Hematopoietic multipotent progenitor cell treated with erythropoietin and hydrocortisone succinate and interleukin-3 and kit ligand, for 17 days (in vitro differentiated cells): ENCODE results near the gene TMEM69.
"Not testable (repeated sequence)": the region's sequence is repeated elsewhere in the genome, so short reads cannot be mapped to it uniquely, and the experiment has no call there.

ENCODE experiments used
- DNase-seq: peaks from one replicate; pipeline ENCODE4 v3.0.0-alpha.2; 2015; ENCODE audit warnings: low spot score

Gene TMEM69

DNA sequence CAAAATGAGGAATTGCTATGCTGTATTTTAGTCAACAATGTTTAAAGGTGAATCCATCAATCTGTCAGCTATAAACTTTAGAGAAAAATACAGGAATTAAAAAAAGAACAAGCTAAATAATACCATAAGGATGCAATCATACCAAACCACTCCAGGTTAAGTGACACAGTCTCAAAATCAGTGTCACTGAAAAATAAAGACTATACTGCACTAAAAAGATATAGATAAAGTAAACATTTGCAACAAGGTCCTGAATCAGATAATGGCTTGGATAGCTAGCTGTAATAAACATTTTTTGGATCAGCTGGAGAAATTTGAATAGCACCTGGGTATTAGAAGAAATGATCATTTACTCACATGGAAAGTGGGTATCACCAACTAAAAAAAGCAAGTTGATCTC lies 9.5 kb upstream of the TMEM69 start:
- no peak for DNase-seq

DNA sequence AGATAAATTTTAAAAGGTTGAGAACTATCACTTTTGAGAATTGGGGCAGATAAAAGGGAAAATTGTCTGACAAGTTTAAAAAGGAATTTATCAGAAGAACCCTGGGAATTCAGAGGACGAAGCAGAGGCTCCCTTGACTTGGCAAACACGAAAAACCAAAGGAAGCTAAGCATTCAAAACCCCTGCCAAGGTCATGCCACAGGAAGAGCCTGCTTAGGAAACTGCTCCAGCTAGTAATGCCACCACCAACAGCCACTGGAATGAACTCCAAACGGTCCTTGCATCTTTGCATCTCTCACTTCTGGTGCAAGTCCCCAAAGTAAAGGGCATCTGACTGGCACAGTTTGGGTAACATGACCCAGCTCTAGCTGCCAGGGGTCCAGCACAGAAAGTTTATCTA lies 8.9 kb upstream of the TMEM69 start:
- DNase-seq: no peak

DNA sequence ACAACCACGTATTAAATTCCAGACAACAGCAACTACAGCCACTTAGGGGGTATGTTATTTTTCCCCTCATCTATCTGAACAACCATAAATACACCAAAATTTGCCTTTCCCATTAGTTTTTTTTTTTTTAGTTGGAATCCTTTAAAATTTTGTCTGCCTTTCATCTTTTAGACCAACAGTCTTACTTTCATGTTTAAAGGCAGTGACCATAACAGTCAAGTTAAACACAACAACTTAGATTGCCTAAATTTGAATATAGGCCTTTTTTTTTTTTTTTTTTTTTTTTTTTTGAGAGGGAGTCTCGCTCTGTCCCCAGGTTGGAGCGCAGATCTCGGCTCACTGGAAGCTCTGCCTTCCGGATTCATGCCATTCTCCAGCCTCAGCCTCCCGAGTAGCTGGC lies 5.0 kb upstream of the TMEM69 start:
- DNase-seq: no peak

DNA sequence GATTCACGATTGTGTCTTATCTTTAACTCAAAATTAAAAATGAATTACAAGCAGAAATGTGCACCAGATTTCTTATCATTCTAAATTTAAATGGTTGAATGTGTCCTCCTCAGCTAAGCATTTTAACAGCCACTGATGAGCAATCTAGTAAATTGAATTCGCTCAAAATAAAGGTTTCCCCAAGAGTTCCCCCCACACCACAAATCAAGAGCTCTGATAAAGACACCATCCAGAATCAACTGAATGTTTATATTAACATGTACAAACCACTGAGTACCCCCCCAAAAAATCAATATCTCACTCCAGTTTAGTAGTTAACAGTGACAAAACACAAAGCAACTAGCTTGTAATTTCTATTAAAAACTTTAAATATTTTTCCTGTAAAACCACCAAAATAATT lies 3.6 kb upstream of the TMEM69 start:
- DNase-seq: no peak

DNA sequence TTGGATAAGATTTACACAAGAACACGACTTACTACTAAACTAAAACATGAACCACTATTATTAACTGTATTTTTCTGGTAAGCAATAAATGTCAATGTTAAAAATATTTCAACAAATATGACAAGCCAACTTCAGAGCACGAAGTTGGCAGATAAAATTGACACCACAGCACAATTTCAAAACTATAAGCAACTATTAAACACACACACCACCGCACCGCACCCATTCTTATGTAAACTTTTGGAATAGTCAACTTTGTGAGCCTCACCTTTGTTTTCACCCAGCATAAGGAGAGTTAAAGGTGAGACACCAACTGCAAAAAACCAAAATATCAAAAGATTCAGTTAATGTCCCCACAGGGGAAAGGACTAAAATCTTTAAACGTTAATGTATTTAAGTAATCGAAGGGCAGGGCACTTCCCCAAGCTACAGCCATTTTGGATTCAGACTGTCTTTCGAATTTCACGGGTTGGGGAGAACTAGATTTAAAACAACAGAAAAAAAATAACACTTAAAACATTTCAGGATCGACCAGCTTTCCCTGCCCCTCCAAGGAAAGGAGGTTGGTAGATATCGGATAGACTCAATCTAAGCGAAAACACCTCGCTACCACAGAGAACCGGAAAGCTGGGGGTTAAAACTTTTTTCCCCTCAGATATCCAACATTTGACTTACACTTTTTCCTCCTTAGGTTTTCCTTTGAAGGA lies 2.5 kb upstream of the TMEM69 start:
- no peak for DNase-seq

GRCh38 chr1:45686015-45686287 lies 2.0 kb upstream of the TMEM69 start:
- peak; percentile 89 for DNase-seq

DNA sequence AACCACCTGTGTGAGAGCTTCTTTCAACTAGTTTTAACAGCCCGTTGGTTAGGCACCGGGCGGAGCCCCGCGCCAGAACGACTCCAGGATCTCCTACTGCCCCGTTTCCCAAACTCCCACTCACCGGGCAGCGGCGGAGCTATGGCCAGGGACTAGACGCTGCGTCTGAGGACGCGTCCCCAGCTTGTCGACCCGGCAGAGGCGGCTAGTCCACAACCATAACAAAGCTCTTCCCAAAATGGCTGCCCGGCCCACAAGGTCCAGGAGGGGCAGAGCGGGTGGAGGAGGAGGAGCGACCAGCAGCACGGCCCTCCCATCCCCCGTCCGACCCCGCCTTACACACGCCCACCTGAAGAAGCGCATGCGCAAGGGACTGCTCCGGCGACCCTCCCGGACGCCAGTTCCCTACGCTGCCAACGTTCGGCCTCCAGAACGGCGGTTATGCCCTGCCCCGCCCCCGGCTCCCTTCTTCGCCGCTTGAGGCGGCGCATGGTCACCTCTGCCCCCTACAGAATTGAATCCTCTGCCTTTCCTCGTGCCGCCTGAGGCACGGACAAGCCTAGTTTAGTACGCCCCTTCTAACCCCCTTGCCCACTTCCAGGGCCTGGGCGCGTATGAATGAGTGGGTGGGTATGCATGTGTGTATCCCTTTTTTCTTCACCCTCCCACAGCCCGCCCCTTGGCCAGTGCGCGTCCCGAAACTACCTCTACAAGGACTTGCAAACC lies 1.5 kb upstream of the TMEM69 start, which contains the start of gene GPBP1L1:
GPBP1L1 (minus strand) TSS at position 246 of the 726 bp plus-strand sequence. CDS start 27,446 bp downstream, outside the sequence.
- DNase-seq: peak; percentile 96

- peak; percentile 98 for DNase-seq
Observed at GRCh38 chr1:45687014-45687753, 797 bp upstream of the TMEM69 start.

DNA sequence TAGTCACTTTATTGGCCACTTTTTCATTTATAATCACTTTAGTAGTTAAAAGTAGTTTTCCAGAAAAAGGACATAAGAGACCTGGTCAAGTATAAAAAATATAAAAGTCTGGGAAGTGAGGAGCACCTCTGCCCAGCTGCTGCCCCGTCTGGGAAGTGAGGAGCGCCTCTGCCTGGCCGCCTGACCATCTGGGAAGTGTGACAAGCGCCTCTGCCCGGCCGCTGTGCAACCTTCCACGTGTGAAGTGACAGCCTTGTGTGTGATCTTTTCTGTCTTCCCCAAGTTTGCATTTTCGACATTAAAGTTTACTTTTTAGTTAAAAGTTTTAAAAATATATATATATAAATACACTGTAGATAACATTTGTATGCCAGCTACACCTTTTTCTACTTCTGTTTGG lies 5.8 kb downstream of the TMEM69 start:
- DNase-seq: not testable (repeated sequence)

DNA sequence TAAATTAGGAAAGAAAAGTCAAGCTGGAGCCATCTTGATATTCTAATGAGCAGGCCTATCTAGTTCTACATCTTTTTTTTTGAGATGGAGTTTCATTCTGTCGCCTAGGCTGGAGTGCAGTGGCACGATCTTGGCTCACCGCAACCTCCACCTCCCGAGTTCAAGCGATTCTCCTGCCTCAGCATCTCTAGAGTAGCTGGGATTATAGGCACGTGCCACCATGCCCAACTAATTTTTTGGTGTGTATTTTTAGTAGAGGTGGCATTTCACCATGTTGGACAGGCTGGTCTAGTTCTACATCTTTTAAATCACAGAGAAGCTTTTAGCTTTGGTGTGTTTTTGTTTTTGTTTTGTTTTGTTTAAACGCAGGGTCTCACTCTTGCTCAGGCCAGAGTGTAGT lies 6.8 kb downstream of the TMEM69 start:
- DNase-seq: no peak

- no peak for DNase-seq
Observed at GRCh38 chr1:45704637-45705036, 16.7 kb downstream of the TMEM69 start.

GRCh38 chr1:45713711-45714110 lies 25.7 kb downstream of the TMEM69 start:
- no peak for DNase-seq

DNA sequence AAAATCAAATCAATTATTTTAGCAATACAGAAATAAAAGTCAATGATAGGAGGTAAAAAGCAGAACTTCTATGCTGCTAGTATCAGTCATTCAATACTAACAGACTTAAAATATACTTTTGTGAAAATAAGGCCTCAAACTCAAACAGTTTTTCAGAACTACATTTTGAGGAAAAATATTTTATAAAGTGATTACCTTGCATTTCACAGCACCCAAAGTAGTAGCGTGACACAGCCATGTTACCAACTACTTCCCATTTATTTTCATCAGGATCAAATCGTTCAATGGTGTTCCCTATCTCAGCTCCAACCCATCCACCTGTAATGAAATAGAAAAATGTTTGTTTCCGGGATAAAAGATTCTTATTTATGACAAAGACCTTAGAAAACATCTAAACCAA lies 28.7 kb downstream of the TMEM69 start:
- no peak for DNase-seq

DNA sequence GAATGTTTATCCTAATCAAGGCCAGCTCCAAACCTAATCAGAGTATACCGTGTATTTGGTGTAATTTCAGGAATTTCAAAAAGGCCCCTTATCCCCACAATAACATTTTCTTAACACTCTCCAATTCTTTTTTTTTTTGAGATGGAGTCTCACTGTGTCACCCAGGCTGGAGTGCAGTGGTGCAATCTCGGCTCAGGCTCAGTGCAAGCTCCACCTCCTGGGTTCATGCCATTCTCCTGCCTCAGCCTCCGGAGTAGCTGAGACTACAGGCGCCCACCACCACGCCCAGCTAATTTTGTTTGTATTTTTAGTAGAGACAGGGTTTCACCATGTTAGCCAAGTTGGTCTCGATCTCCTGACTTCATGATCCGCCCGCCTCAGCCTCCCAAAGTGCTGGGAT lies 29.4 kb downstream of the TMEM69 start:
- not testable (repeated sequence) for DNase-seq

- DNase-seq: no peak
Observed at GRCh38 chr1:45718289-45718688, 30.3 kb downstream of the TMEM69 start.

DNA sequence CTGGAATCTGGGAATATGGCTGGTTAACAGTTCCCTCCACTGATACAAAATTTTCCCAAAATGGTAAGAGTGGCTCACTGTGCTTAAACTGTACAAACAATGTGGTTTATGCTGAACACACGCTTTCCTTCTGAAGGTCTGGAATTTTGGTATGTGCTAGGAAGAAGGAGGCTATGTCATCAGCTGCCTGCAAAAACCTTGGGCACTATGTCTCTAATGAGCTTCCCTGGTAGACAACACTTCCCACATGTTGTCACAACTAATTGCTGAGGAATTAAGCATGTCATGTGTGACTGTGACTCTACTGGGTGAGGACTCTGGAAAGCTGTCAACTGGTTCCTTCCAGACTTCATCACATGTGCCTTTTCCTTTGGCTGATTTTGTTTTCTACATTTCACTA lies 33.2 kb downstream of the TMEM69 start:
- DNase-seq: no peak

- no peak for DNase-seq
Observed at GRCh38 chr1:45722809-45723208, 34.8 kb downstream of the TMEM69 start.

DNA sequence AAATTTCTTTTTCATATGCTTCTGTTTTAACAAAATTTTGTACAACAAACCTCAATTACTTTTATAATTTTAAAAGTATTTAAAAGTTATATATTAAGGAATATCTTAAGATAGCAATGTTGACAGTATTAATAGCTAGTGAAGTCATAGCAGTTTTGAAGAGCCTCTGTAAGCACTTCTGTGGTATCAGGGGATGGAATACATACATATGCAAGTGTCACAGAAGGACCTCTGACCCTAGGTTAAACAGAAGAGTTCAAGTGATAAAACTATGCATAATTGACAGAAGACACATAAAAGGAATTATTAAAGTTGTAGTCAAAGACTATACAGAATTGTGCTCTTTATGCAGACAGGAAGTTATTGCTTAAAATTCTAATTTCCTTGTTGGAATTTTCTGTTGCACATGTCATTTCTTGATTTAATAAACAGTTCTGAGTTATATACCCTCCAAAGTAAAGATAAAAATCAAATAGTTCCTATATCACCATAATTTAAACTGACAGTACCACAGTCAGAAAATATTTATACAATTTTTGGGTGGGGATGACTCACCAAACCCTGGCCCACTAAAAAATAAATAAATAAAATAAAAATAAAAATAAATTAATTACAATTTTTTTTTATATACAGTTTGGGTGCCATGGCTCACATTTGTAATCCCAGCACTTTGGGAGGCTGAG lies 35.4 kb downstream of the TMEM69 start:
- DNase-seq: no peak

DNA sequence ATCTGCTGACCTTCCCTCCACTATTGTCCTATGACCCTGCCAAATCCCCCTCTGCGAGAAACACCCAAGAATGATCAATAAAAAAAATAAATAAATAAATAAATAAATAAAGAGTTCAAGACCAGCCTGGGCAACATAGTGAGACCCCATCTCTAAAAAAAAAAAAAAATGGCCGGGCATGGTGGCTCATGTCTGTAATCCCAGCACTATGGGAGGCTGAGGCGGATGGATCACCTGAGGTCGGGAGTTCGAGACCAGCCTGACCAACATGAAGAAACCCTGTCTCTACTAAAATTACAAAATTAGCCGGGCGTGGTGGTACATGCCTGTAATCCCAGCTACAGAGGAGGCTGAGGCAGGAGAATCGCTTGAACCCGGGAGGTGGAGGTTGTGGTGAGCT lies 38.0 kb downstream of the TMEM69 start:
- not testable (repeated sequence) for DNase-seq

DNA sequence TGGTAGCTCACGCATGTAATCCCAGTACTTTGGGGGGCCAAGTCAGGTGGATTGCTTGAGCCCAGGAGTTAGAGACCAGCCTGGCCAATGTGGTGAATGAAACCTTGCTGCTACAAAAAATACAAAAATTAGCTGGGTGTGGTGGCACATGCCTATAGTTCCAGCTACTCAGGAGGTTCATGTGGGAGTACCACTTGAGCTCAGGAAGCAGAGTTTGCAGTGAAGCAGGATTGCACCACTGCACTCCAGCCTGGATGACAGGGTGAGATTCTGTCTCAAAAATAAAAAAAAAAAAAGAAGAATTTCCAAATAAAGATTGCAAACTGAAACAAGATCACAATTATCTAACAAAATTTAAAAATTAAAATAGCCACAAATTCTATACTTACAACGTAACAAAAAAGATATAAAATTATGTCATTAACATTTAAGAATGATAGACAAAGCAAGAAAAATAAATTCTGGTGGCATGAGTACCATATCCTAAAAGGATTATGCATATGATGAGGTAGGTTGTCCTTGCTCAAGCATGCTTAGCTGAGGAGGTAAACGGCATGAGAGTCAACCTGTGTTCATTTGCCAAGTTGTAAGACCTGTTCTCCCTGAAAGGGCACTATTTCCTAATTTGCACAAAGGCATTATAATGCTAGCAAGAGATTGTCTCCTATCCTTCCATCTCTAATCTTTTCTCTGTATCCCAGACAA lies 42.2 kb downstream of the TMEM69 start:
- no peak for DNase-seq

DNA sequence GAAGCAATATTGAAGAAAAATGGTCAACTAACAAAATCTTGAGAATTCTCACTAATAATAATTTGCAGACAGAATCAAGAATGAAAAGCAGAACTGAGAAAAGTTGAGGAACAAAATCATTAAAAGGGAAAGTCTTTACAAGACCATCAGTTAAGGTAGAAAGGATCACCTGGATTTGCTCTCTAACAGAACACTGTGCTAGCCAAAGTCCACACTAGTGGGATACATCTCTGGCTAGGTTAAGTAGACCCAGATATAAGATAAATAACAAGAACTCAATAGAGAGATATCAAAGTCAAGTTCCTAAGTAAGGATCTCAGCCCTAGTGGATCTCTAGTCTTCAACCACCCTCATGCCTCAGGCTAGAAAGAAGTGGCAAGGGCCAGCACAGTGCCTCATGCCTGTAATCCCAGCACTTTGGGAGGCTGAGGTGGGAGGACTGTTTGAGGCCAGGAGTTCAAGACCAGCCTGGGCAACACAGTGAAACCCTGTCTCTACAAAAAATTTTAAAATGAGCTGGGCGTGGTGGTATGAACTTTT lies 42.9 kb downstream of the TMEM69 start:
- no peak for DNase-seq

- no peak for DNase-seq
Observed at GRCh38 chr1:45739137-45739536, 51.2 kb downstream of the TMEM69 start.
